ENCODE data around the gene RNF224. TPM values are rescaled to one million over a fixed set of nuclear protein-coding genes. Genes with fewer than 3 reads are reported as not detected.

The RNF224 gene
- total and polyA plus RNA-seq, 2 of the 13 experiments (the other 11 are each of a cell fraction or from before 2014, with no cell fraction given): 0.09 TPM; not detected in 1

- TF ChIP-seq ZFP91 (CRISPR knock-in tag; IDR thresholded peaks at IDR 0.05; ENCODE audit: borderline replicate concordance) (no peak), RFX1 (IDR thresholded peaks at IDR 0.05) (no peak), THYN1 (CRISPR knock-in tag; IDR thresholded peaks at IDR 0.05; ENCODE audit: borderline replicate concordance, low read depth) (no peak), ZNF557 (CRISPR knock-in tag; IDR thresholded peaks at IDR 0.05) (no peak), SOX5 (CRISPR knock-in tag; IDR thresholded peaks at IDR 0.05; ENCODE audit: borderline replicate concordance) (no peak), ERF (CRISPR knock-in tag; IDR thresholded peaks at IDR 0.05) (no peak), ZNF530 (CRISPR knock-in tag; IDR thresholded peaks at IDR 0.05; ENCODE audit: low read depth) (no peak), ZNF235 (CRISPR knock-in tag; IDR thresholded peaks at IDR 0.05; ENCODE audit: borderline replicate concordance) (no peak), SETDB1 (CRISPR knock-in tag; IDR thresholded peaks at IDR 0.05; ENCODE audit: borderline replicate concordance) (no peak), SALL1 (CRISPR knock-in tag; IDR thresholded peaks at IDR 0.05) (0 out of 2 replicates have a peak, but pooled peaks have one; percentile 24), ZNF558 (CRISPR knock-in tag; IDR thresholded peaks at IDR 0.05; ENCODE audit: borderline replicate concordance) (no peak), ARID5B (CRISPR knock-in tag; IDR thresholded peaks at IDR 0.05) (no peak), RAD51 (IDR thresholded peaks at IDR 0.05; ENCODE audit: borderline replicate concordance) (no peak), MAX (IDR thresholded peaks at IDR 0.05) (no peak), ZNF207 (IDR thresholded peaks at IDR 0.05; ENCODE audit: borderline replicate concordance) (no peak), ZBTB7B (CRISPR knock-in tag; IDR thresholded peaks at IDR 0.05) (peak; percentile 31; the same call in 1 of the 2 replicates), ZNF777 (CRISPR knock-in tag; IDR thresholded peaks at IDR 0.05) (peak; percentile 70), ZNF720 (CRISPR knock-in tag; IDR thresholded peaks at IDR 0.05) (no peak), ZNF230 (CRISPR knock-in tag; IDR thresholded peaks at IDR 0.05) (no peak), GATAD1 (CRISPR knock-in tag; IDR thresholded peaks at IDR 0.05) (no peak), ZMYM4 (CRISPR knock-in tag; IDR thresholded peaks at IDR 0.05) (0 out of 2 replicates have a peak, but pooled peaks have one; percentile 17), TEAD3 (CRISPR knock-in tag; optimal IDR thresholded peaks at IDR 0.05; ENCODE audit: borderline replicate concordance) (no peak), ELF3 (CRISPR knock-in tag; IDR thresholded peaks at IDR 0.05) (no peak), SUZ12 (IDR thresholded peaks at IDR 0.05; ENCODE audit: low read depth, low read length) (no peak), ZNF589 (CRISPR knock-in tag; conservative IDR thresholded peaks at IDR 0.05) (no peak), DMAP1 (CRISPR knock-in tag; IDR thresholded peaks at IDR 0.05) (no peak), EHMT2 (IDR thresholded peaks at IDR 0.05; ENCODE audit: borderline replicate concordance, low read depth, low read length) (no peak), KDM6A (CRISPR knock-in tag; IDR thresholded peaks at IDR 0.05; ENCODE audit: low read depth) (no peak), KDM1A (CRISPR knock-in tag; IDR thresholded peaks at IDR 0.05) (no peak), AKAP8 (CRISPR knock-in tag; IDR thresholded peaks at IDR 0.05) (peak; percentile 56; the same call in 1 of the 2 replicates)
These were observed 6.9 kb downstream of the RNF224 start (continued) for GRCh38 chr9:137234055-137234697.
